Liver (tissue), 9 donors: Measurements from ENCODE around the gene PRRC2A. TPM values are rescaled to one million over a fixed set of nuclear protein-coding genes. Genes with fewer than 3 reads are reported as not detected.

Source experiments
- DNase-seq: peaks from one replicate; pipeline ENCODE4 v3.0.0-alpha.2; 2017; ENCODE audit warnings: low spot score
- H3K27ac ChIP-seq, 2 donors: one replicate each; pipeline ENCODE4 v1.7.0; 2013; ENCODE audit warnings: inconsistent platforms in 2 of 2, low read length in 2 of 2, control low read depth in 1 of 2, low read depth in 1 of 2, mild to moderate bottlenecking in 1 of 2
- H3K27me3 ChIP-seq, 4 donors: one replicate each; pipeline versions ENCODE4 v1.6.1 to v1.7.0; 2013; ENCODE audit warnings: low read length in 3 of 4, inconsistent platforms in 1 of 4, mild to moderate bottlenecking in 1 of 4, moderate library complexity in 1 of 4; ENCODE audit not compliant: control insufficient read depth in 4 of 4, insufficient read depth in 4 of 4
- H3K36me3 ChIP-seq, 4 donors: one replicate each; pipeline versions ENCODE4 v1.6.1 to v1.7.0; 2013; ENCODE audit warnings: low read length in 3 of 4, mild to moderate bottlenecking in 3 of 4, low read depth in 1 of 4, moderate library complexity in 1 of 4; ENCODE audit not compliant: control insufficient read depth in 4 of 4, insufficient read depth in 3 of 4
- H3K4me1 ChIP-seq, 4 donors: one replicate each; pipeline versions ENCODE4 v1.6.1 to v1.7.0; 2013; ENCODE audit warnings: low read length in 3 of 4, mild to moderate bottlenecking in 3 of 4, moderate library complexity in 1 of 4; ENCODE audit not compliant: control insufficient read depth in 4 of 4, insufficient read depth in 4 of 4
- H3K4me3 ChIP-seq, 3 donors: one replicate each; pipeline versions ENCODE4 v1.6.1 to v1.7.0; 2013; ENCODE audit warnings: low read length in 3 of 3, control low read depth in 1 of 3, low read depth in 1 of 3, mild to moderate bottlenecking in 1 of 3
- H3K9ac ChIP-seq, 2 donors: one replicate each; pipeline ENCODE4 v1.7.0; 2013; ENCODE audit warnings: low read length in 2 of 2, mild to moderate bottlenecking in 2 of 2, moderate library complexity in 2 of 2, control low read depth in 1 of 2, low read depth in 1 of 2
- H3K9me3 ChIP-seq, 4 donors: one replicate each; pipeline versions ENCODE4 v1.6.1 to v1.7.0; 2013; ENCODE audit warnings: low read length in 3 of 4; ENCODE audit not compliant: control insufficient read depth in 4 of 4
- EGR1 ChIP-seq, 2 donors: IDR thresholded peaks; 2 replicates each; pipeline ENCODE4 v1.6.1; 2016 to 2018; ENCODE audit warnings: antibody characterized with exemption in 2 of 2, low read depth in 2 of 2
- FOXA2 ChIP-seq: IDR thresholded peaks from 2 replicates; pipeline ENCODE4 v1.6.1; 2016; ENCODE audit warnings: antibody characterized with exemption
- GABPA ChIP-seq, 2 donors: IDR thresholded peaks in 1 of 2; conservative IDR thresholded peaks in 1 of 2; 2 replicates each; pipeline ENCODE4 v1.6.1; 2016; ENCODE audit warnings: antibody characterized with exemption in 2 of 2, mild to moderate bottlenecking in 1 of 2, moderate library complexity in 1 of 2
- HNF4A ChIP-seq, 2 donors: conservative IDR thresholded peaks; 2 replicates each; pipeline ENCODE4 v1.6.1; 2016; ENCODE audit warnings: antibody characterized with exemption in 2 of 2, mild to moderate bottlenecking in 2 of 2
- NR2F2 ChIP-seq: IDR thresholded peaks from 2 replicates; pipeline ENCODE4 v1.6.1; 2016; ENCODE audit warnings: antibody characterized with exemption
- RAD21 ChIP-seq, 2 donors: IDR thresholded peaks; 2 replicates each; pipeline ENCODE4 v1.6.1; 2016; ENCODE audit warnings: antibody characterized with exemption in 2 of 2, mild to moderate bottlenecking in 2 of 2
- RXRA ChIP-seq, 2 donors: IDR thresholded peaks; 2 replicates each; pipeline ENCODE4 v1.6.1; 2017 to 2018; ENCODE audit warnings: antibody characterized with exemption in 2 of 2, mild to moderate bottlenecking in 1 of 2
- SP1 ChIP-seq: IDR thresholded peaks from 2 replicates; pipeline ENCODE4 v1.6.1; 2018; ENCODE audit warnings: antibody characterized with exemption, mild to moderate bottlenecking
- YY1 ChIP-seq: IDR thresholded peaks from 2 replicates; pipeline ENCODE4 v1.6.1; 2016; ENCODE audit warnings: antibody characterized with exemption, mild to moderate bottlenecking
- WGBS: extraction: QIAGEN DNeasy Blood & Tissue Kit; methylation state at CpG from one replicate; pipeline ENCODE4 v1.1.7; 2013; 5-methylcytosine and 5-hydroxymethylcytosine counted together
- polyA plus RNA-seq, 2 donors: library from polyadenylated mRNA; stranded (reverse) in 1 of 2; unstranded in 1 of 2; fragments of 200-250 nt in 1 of 2; fragments of >200 nt in 1 of 2; fragmentation: Nextera tagmentation in 1 of 2; extraction: Ambion mirVana in 1 of 2; gene quantifications; one replicate each; pipeline versions ENCODE4 v1.2.1 to v1.2.3, GENCODE V29; 2013 to 2015
- total RNA-seq, 2 donors: library from RNA; depleted of rRNA; stranded (reverse); fragments of >200 nt; gene quantifications; one replicate each; pipeline ENCODE4 v1.2.3, GENCODE V29; 2014
- TF ChIP-seq, protein P1 (sequence below): IDR thresholded peaks from 2 replicates; pipeline ENCODE4 v1.6.1; 2016; ENCODE audit warnings: antibody characterized with exemption, mild to moderate bottlenecking
- TF ChIP-seq, protein P2 (sequence below): IDR thresholded peaks from 2 replicates; pipeline ENCODE4 v1.6.1; 2016; ENCODE audit warnings: antibody characterized with exemption
- TF ChIP-seq, protein P3 (sequence below): fragments of 150-350 bp; IDR thresholded peaks from 2 replicates; pipeline ENCODE4 v1.5.1; 2017; ENCODE audit warnings: improper control_type of control experiment, low read depth, low read length; ENCODE audit not compliant: missing input control
- donor health status: healthy.
- donor health status: healthy.
- donor health status: healthy.
- donor health status: healthy.
- donor health status: healthy.

Gene PRRC2A
- total and polyA plus RNA-seq, 4 donors, result 21.9 to 39.3 (median 29.5) TPM

DNA sequence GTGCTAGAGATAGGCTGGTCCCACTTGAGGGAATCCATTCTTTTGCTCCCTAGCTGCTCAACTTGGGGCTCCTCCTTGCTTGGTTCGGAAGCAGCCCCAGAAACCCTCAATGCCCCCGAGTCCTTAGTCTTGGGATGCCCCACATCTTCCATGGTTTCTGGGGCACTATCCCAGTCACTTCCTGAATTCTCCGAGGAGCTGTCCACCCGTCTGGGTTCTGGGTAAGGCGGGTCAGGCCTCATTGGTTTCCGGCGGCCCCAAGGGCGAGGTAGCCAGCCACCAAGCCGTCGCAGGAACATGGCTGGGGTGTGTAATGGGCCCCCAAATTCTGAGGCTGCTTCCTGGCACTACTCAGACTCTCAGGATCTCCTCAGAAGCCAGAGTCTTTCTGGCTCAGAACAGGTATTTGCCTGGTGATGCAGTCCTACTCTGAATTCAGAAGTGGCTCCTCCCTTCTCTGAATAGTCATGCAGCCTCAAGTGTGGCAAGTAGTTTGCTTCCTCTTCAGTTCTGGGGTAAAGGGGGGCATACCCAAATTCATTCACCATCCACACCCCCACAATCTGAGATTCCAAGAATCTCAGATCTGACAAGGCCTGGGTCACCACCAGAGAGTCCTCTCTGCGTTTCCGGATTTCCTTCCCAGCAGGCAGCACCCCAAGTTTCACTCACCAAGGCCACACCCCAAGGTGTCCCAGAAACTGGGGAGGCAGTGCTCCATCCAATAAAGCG is 39.3 kb downstream of the PRRC2A start:
- peaks cover 20 to 83% (median 72%) of the 10 kb centered on the region in 4 donors for H3K4me1 ChIP-seq
- 37% methylated on average over 13 of the region's 13 CpGs for WGBS
- H3K4me3 ChIP-seq, result peak overlapping the region; percentile 65 to 82 (median 67)
- no peak for TF ChIP-seq GABPA (IDR thresholded peaks at IDR 0.05 in 1 of 2, conservative IDR thresholded peaks at IDR 0.05 in 1 of 2)
- TF ChIP-seq, protein P1, sequence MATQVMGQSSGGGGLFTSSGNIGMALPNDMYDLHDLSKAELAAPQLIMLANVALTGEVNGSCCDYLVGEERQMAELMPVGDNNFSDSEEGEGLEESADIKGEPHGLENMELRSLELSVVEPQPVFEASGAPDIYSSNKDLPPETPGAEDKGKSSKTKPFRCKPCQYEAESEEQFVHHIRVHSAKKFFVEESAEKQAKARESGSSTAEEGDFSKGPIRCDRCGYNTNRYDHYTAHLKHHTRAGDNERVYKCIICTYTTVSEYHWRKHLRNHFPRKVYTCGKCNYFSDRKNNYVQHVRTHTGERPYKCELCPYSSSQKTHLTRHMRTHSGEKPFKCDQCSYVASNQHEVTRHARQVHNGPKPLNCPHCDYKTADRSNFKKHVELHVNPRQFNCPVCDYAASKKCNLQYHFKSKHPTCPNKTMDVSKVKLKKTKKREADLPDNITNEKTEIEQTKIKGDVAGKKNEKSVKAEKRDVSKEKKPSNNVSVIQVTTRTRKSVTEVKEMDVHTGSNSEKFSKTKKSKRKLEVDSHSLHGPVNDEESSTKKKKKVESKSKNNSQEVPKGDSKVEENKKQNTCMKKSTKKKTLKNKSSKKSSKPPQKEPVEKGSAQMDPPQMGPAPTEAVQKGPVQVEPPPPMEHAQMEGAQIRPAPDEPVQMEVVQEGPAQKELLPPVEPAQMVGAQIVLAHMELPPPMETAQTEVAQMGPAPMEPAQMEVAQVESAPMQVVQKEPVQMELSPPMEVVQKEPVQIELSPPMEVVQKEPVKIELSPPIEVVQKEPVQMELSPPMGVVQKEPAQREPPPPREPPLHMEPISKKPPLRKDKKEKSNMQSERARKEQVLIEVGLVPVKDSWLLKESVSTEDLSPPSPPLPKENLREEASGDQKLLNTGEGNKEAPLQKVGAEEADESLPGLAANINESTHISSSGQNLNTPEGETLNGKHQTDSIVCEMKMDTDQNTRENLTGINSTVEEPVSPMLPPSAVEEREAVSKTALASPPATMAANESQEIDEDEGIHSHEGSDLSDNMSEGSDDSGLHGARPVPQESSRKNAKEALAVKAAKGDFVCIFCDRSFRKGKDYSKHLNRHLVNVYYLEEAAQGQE, result peak; percentile 97
- TF ChIP-seq HNF4A (conservative IDR thresholded peaks at IDR 0.05), result no peak
- no peak for TF ChIP-seq YY1
- TF ChIP-seq, protein P2, sequence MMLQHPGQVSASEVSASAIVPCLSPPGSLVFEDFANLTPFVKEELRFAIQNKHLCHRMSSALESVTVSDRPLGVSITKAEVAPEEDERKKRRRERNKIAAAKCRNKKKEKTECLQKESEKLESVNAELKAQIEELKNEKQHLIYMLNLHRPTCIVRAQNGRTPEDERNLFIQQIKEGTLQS, result no peak
- no peak for DNase-seq
- H3K27ac ChIP-seq, result peak overlapping the region; percentile 81 to 90
- peak overlapping the region; percentile 87 to 96 for H3K9ac ChIP-seq
- H3K27me3 ChIP-seq, result no peaks in the 10 kb centered on the region
- H3K36me3 ChIP-seq, result peaks cover 0 to 7% (median 6%) of the 10 kb centered on the region in 4 donors
- no peaks in the 10 kb centered on the region for H3K9me3 ChIP-seq

DNA sequence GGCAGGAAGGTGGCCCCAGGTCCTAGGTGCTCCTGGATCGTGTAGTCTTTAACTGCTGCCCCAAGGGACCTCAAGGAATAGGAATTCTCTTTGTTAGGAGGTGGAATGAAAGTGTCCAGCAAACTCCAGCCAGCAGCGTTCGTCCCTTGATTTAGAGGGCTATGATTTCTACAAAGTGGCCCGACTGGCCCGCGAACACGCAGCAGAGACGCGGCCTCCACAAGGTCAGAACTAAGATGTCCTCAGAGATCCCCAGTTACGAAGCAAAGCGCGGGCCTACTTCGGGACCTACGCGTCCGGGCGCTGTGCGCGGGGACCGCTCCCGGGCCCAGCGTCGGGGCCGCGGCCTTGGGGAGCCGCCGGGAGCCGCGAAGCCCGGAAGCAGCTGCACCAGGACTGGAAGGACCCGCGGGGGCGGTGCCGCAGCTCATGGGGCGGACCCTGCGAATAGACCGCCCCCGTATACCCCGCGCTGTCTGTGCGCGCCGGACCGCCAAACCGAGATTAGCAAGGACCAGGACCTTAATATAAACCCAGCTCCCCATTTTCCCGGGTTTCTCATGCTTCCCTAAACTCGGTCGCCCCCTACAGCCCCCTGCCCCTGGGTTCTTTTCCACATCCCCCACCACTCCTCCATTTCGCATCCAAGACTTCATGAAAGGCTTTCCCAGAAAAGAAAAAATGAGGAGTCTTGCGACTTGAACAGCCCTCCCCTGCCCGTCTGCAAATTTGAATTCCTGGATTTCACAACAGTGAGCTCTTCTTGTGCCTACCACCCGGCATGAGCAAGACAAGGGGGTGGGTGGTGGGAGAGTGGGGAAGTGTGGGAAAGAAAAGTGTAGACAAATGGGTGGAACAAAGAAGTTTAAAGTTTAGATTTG is 40.1 kb downstream of the PRRC2A start, which contains the start of gene C6orf47:
Gene C6orf47 (minus strand): TSS at position 398 of the 881 bp plus-strand sequence. CDS start 831 bp downstream, outside the sequence.
- Histone ChIP-seq H3K9me3 (no peaks in the 10 kb centered on the region), H3K27ac (peak within 1 kb of the TSS; percentile 81 to 90), H3K4me1 (peaks cover 20 to 75% (median 64%) of the 10 kb centered on the region in 4 donors), H3K4me3 (peak within 1 kb of the TSS; percentile 65 to 82 (median 67)), H3K36me3 (peaks cover 0 to 7% (median 6%) of the 10 kb centered on the region in 4 donors), H3K27me3 (no peaks in the 10 kb centered on the region), H3K9ac (peak within 1 kb of the TSS; percentile 87 to 96)
- peak; percentile 87 for DNase-seq
- TF ChIP-seq RAD21 (IDR thresholded peaks at IDR 0.05), result no peak
- no peak for TF ChIP-seq NR2F2
- no peak for TF ChIP-seq RXRA (IDR thresholded peaks at IDR 0.05)
- peak in 1 of 2 donors; percentile 63 for TF ChIP-seq GABPA (IDR thresholded peaks at IDR 0.05 in 1 of 2, conservative IDR thresholded peaks at IDR 0.05 in 1 of 2)
- TF ChIP-seq, protein P1, result peak; percentile 42
- TF ChIP-seq, protein P3, sequence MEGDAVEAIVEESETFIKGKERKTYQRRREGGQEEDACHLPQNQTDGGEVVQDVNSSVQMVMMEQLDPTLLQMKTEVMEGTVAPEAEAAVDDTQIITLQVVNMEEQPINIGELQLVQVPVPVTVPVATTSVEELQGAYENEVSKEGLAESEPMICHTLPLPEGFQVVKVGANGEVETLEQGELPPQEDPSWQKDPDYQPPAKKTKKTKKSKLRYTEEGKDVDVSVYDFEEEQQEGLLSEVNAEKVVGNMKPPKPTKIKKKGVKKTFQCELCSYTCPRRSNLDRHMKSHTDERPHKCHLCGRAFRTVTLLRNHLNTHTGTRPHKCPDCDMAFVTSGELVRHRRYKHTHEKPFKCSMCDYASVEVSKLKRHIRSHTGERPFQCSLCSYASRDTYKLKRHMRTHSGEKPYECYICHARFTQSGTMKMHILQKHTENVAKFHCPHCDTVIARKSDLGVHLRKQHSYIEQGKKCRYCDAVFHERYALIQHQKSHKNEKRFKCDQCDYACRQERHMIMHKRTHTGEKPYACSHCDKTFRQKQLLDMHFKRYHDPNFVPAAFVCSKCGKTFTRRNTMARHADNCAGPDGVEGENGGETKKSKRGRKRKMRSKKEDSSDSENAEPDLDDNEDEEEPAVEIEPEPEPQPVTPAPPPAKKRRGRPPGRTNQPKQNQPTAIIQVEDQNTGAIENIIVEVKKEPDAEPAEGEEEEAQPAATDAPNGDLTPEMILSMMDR, result no peak
- TF ChIP-seq FOXA2, result no peak
- peak; percentile 61 to 91 for TF ChIP-seq EGR1 (IDR thresholded peaks at IDR 0.05; ENCODE audit: low read depth in 2 of 2)
- peak; percentile 19 for TF ChIP-seq SP1
- peak; percentile 13 for TF ChIP-seq YY1
- WGBS, result under 1% methylated on average over 52 of the region's 52 CpGs
